Measurements from ENCODE around the gene PLGRKT.
A peak's percentile ranks its signal among the peaks of the same experiment; 100 is the strongest.
"Not testable (repeated sequence)": the region's sequence is repeated elsewhere in the genome, so short reads cannot be mapped to it uniquely, and the experiment has no call there.

The PLGRKT gene

GRCh38 chr9:5326893-5327548 is 110.7 kb downstream of the PLGRKT start:
- Mint-ChIP-seq H3K4me3 (no peak overlapping the region), H3K36me3 (ENCODE audit: low read depth) (peaks cover 22% of the 10 kb centered on the region), H3K27ac (no peak overlapping the region), H3K4me1 (peaks cover 10% of the 10 kb centered on the region), H3K27me3 (ENCODE audit: low read depth, poor library complexity) (peaks cover 7% of the 10 kb centered on the region), H3K9me3 (peaks cover 30% of the 10 kb centered on the region)
- no peak for TF ChIP-seq CTCF (IDR thresholded peaks at IDR 0.05)
- DNase-seq = peak; percentile 38

- Mint-ChIP-seq H3K36me3 (ENCODE audit: low read depth) (peaks cover 22% of the 10 kb centered on the region), H3K9me3 (peaks cover 30% of the 10 kb centered on the region), H3K27ac (no peak overlapping the region), H3K27me3 (ENCODE audit: low read depth, poor library complexity) (peaks cover 7% of the 10 kb centered on the region), H3K4me3 (no peak overlapping the region), H3K4me1 (peaks cover 10% of the 10 kb centered on the region)
- DNase-seq = no peak
- TF ChIP-seq CTCF (IDR thresholded peaks at IDR 0.05) = no peak
These were observed 111.5 kb downstream of the PLGRKT start for GRCh38 chr9:5326187-5326586.

- DNase-seq; H3K27me3 Mint-ChIP-seq (ENCODE audit: low read depth, poor library complexity); H3K36me3 Mint-ChIP-seq (ENCODE audit: low read depth); H3K9me3 Mint-ChIP-seq; H3K4me3 Mint-ChIP-seq; H3K27ac Mint-ChIP-seq; H3K4me1 Mint-ChIP-seq: not testable (repeated sequence)
These were observed 116.1 kb downstream of the PLGRKT start for GRCh38 chr9:5321601-5322000.

- Mint-ChIP-seq H3K36me3 (ENCODE audit: low read depth) (no peaks in the 10 kb centered on the region), H3K4me3 (no peak overlapping the region), H3K4me1 (peaks cover under 1% of the 10 kb centered on the region), H3K27me3 (ENCODE audit: low read depth, poor library complexity) (peaks cover 7% of the 10 kb centered on the region), H3K9me3 (peaks cover 11% of the 10 kb centered on the region), H3K27ac (no peak overlapping the region)
- DNase-seq = no peak
- TF ChIP-seq CTCF (IDR thresholded peaks at IDR 0.05) = no peak
These were observed 116.7 kb downstream of the PLGRKT start for GRCh38 chr9:5321058-5321457.

GRCh38 chr9:5316406-5316805 is 121.3 kb downstream of the PLGRKT start:
- not testable (repeated sequence) for H3K27ac Mint-ChIP-seq; H3K27me3 Mint-ChIP-seq (ENCODE audit: low read depth, poor library complexity); H3K4me3 Mint-ChIP-seq; H3K4me1 Mint-ChIP-seq; DNase-seq; H3K36me3 Mint-ChIP-seq (ENCODE audit: low read depth)
- H3K9me3 Mint-ChIP-seq = peaks cover 27% of the 10 kb centered on the region

GRCh38 chr9:5315187-5315923 is 122.4 kb downstream of the PLGRKT start:
- Mint-ChIP-seq H3K4me3 (no peak overlapping the region), H3K9me3 (peaks cover 27% of the 10 kb centered on the region), H3K27me3 (ENCODE audit: low read depth, poor library complexity) (peaks cover 4% of the 10 kb centered on the region), H3K4me1 (no peaks in the 10 kb centered on the region), H3K36me3 (ENCODE audit: low read depth) (peaks cover 9% of the 10 kb centered on the region), H3K27ac (no peak overlapping the region)
- no peak for DNase-seq
- TF ChIP-seq CTCF (IDR thresholded peaks at IDR 0.05) = no peak

GRCh38 chr9:5310851-5311250 is 126.9 kb downstream of the PLGRKT start:
- no peak overlapping the region for H3K4me3 Mint-ChIP-seq
- no peaks in the 10 kb centered on the region for H3K4me1 Mint-ChIP-seq
- H3K36me3 Mint-ChIP-seq (ENCODE audit: low read depth) = peaks cover 9% of the 10 kb centered on the region
- peaks cover 15% of the 10 kb centered on the region for H3K9me3 Mint-ChIP-seq
- H3K27me3 Mint-ChIP-seq (ENCODE audit: low read depth, poor library complexity) = peaks cover 23% of the 10 kb centered on the region
- DNase-seq = no peak
- H3K27ac Mint-ChIP-seq = no peak overlapping the region
- no peak for TF ChIP-seq CTCF (IDR thresholded peaks at IDR 0.05)
